Gastrocnemius medialis (tissue), 4 donors: ENCODE measurements around the gene ATP9A. TPM values are rescaled to one million over a fixed set of nuclear protein-coding genes. Genes with fewer than 3 reads are reported as not detected.

Source experiments
- ATAC-seq, 2 donors: fragments of 150-250 bp; one replicate each; pipeline ENCODE4 v1.9.1; 2016
- DNase-seq, 2 donors: peaks; one replicate each; pipeline ENCODE4 v3.0.0-alpha.2; 2019
- H3K27ac ChIP-seq, 4 donors: fragments of 200-600 bp; sonication (generic); 1 replicate in 1 of 4; 2 replicates in 3 of 4; pipeline ENCODE4 v1.5.1; 2016 to 2018; ENCODE audit warnings: mild to moderate bottlenecking in 2 of 4, moderate library complexity in 1 of 4
- H3K27me3 ChIP-seq, 3 donors: fragments of 200-600 bp; sonication (generic) in 2 of 3; 1 replicate in 1 of 3; 2 replicates in 2 of 3; pipeline versions ENCODE4 v1.5.1 to v1.6.0; 2016 to 2019; ENCODE audit warnings: mild to moderate bottlenecking in 1 of 3, moderate library complexity in 1 of 3
- H3K36me3 ChIP-seq, 2 donors: fragments of 200-600 bp; sonication (generic) in 1 of 2; one replicate each; pipeline ENCODE4 v1.5.1; 2017 to 2018
- H3K4me1 ChIP-seq, 2 donors: fragments of 200-600 bp; sonication (generic) in 1 of 2; one replicate each; pipeline ENCODE4 v1.5.1; 2016 to 2017; ENCODE audit warnings: mild to moderate bottlenecking in 2 of 2
- H3K4me3 ChIP-seq, 4 donors: fragments of 200-600 bp; sonication (generic) in 3 of 4; 1 replicate in 1 of 4; 2 replicates in 3 of 4; pipeline ENCODE4 v1.5.1; 2016 to 2019; ENCODE audit warnings: mild to moderate bottlenecking in 2 of 4
- H3K9me3 ChIP-seq, 3 donors: fragments of 200-600 bp; sonication (generic) in 2 of 3; 1 replicate in 1 of 3; 2 replicates in 2 of 3; pipeline ENCODE4 v1.5.1; 2016 to 2019
- POLR2A ChIP-seq, 2 donors: fragments of 450-650 bp; IDR thresholded peaks; one replicate each; pipeline ENCODE4 v1.6.1; 2017; ENCODE audit warnings: antibody characterized with exemption in 2 of 2, mild to moderate bottlenecking in 2 of 2, moderate library complexity in 2 of 2
- in situ Hi-C, 4 donors: fragments of 200-750 bp; cut with MboI; loops; one replicate each; pipeline versions ENCODE4 v1.15.0 to v1.8.0; 2017; ENCODE audit warnings: low sequenced_read_pairs in 4 of 4
- intact Hi-C: fragments of 100-400 bp; cut with DNase I; formaldehyde crosslinking; loops from one replicate; pipeline ENCODE4 v1.15.1; 2023; ENCODE audit warnings: low total_unique reads
- total RNA-seq, 4 donors: library from RNA; depleted of rRNA; stranded (reverse); fragments of >200 nt; gene quantifications; one replicate each; pipeline versions ENCODE4 v1.1.0 to v1.2.3, GENCODE V29; 2016
- TF ChIP-seq, protein P1 (sequence below), 5 experiments: fragments of 450-650 bp in 3 of 5; fragments of 200-600 bp in 2 of 5; sonication (generic) in 2 of 5; IDR thresholded peaks in 4 of 5; conservative IDR thresholded peaks in 1 of 5; 1 replicate in 4 of 5; 2 replicates in 1 of 5; pipeline ENCODE4 v1.5.1; 2016 to 2019; ENCODE audit warnings: antibody characterized with exemption in 5 of 5, mild to moderate bottlenecking in 3 of 5, moderate library complexity in 3 of 5

ATP9A gene
- total RNA-seq, 4 donors from 2014 or later: 11.8 to 34.8 (median 20.8) TPM

DNA sequence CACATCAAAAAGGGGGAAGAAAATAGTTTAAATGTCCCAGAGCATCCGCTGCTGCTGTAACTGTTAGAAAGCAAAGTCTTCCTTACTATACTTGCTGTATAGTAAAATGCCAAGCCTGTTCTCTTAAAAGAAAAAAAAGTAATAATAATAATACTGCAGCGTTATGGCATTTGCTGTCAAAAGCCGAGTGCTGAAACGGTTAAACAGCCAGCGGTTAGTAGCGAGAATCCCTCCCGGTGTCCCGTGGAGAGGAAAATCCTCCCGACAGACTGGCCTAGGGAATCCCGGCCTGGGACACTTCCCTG, 206.2 kb downstream of the ATP9A start:
- DNase-seq (no peak), ATAC-seq (no peak)
- intact Hi-C loops: loop anchor here (2.0 kb wide), 1 partner anchor 19 kb away; the partner anchor contains the start of gene NFATC2
- Histone ChIP-seq H3K27me3 (no peaks in the 10 kb centered on the region), H3K36me3 (no peaks in the 10 kb centered on the region), H3K4me3 (peak overlapping the region; percentile 57 to 72 (median 64)), H3K9me3 (no peaks in the 10 kb centered on the region), H3K27ac (peak overlapping the region; percentile 45 to 83 (median 72)), H3K4me1 (peaks cover 35 to 37% of the 10 kb centered on the region in 2 donors)
- in situ Hi-C loops: loop anchor here in 1 of 4 donors (10.0 kb wide), 1 partner anchor 107 kb away; no protein-coding TSS in a partner anchor
- no peak for TF ChIP-seq POLR2A (IDR thresholded peaks at IDR 0.05)
- TF ChIP-seq, protein P1, sequence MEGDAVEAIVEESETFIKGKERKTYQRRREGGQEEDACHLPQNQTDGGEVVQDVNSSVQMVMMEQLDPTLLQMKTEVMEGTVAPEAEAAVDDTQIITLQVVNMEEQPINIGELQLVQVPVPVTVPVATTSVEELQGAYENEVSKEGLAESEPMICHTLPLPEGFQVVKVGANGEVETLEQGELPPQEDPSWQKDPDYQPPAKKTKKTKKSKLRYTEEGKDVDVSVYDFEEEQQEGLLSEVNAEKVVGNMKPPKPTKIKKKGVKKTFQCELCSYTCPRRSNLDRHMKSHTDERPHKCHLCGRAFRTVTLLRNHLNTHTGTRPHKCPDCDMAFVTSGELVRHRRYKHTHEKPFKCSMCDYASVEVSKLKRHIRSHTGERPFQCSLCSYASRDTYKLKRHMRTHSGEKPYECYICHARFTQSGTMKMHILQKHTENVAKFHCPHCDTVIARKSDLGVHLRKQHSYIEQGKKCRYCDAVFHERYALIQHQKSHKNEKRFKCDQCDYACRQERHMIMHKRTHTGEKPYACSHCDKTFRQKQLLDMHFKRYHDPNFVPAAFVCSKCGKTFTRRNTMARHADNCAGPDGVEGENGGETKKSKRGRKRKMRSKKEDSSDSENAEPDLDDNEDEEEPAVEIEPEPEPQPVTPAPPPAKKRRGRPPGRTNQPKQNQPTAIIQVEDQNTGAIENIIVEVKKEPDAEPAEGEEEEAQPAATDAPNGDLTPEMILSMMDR (IDR thresholded peaks at IDR 0.05 in 4 of 5, conservative IDR thresholded peaks at IDR 0.05 in 1 of 5): no peak

DNA sequence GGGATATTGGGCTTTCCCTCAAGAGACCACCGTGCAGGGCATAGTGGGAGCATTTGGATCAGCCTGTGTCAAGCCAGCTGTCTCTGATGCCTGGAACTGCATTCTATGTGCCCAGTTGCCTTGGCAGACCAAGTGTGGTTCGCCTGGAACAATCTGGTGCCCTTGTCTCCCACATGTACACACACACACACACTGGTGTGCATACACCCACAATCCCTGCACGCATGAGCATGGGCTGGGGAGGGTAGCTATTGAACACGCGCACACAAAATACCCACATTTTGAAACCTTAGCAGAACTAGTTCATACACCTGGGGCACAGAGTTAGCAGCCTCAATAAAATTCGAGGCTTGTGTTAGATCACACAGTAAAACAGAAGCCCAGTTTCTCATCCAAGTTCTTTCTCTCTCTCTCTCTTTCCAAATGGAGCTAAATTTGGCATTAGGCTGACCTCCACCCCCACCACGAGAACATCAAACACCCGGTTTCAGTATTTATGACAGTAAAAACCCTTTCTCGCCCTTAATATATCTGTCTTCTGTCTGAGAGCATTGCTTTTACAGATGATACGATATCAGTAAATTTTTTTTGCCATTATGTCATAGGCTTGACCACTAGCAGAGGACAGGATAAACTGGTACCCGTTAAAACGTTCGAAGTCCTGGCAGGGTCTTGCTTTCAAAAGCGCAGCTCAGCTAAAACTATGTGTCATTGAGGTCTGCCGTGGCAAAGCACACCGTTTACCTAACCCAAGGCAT, 207.5 kb downstream of the ATP9A start:
- H3K9me3 ChIP-seq: no peaks in the 10 kb centered on the region
- no peaks in the 10 kb centered on the region for H3K36me3 ChIP-seq
- TF ChIP-seq, protein P1 (IDR thresholded peaks at IDR 0.05 in 4 of 5, conservative IDR thresholded peaks at IDR 0.05 in 1 of 5): no peak
- TF ChIP-seq POLR2A (IDR thresholded peaks at IDR 0.05): no peak
- H3K4me3 ChIP-seq: peak overlapping the region; percentile 32 to 72 (median 62)
- intact Hi-C loops (no loop called here), in situ Hi-C loops (loop anchor here in 1 of 4 donors (10.0 kb wide), 1 partner anchor 106 kb away; no protein-coding TSS in a partner anchor)
- no peaks in the 10 kb centered on the region for H3K27me3 ChIP-seq
- DNase-seq (no peak), ATAC-seq (no peak)
- no peak overlapping the region for H3K27ac ChIP-seq
- peaks cover 31 to 36% of the 10 kb centered on the region in 2 donors for H3K4me1 ChIP-seq

DNA sequence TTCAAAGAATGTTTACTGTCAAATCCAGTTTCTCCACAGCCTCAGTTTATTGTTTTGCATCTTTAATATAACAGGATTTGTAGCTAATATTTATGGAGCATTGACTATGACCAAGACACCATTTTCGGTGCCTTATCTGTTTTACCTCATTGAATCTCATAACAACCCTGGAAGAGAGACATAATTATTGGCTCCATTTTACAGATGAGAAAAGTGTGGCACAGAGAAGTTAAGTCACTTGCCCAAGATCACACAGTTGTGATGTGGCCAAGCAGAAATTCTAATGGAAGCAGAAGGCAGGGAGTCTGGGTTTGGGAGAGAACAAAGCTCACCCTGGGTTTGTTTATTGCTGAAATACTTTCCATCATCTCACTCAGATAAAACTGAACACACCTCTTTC, 208.1 kb downstream of the ATP9A start:
- peaks cover 29 to 31% of the 10 kb centered on the region in 2 donors for H3K4me1 ChIP-seq
- H3K27me3 ChIP-seq: no peaks in the 10 kb centered on the region
- intact Hi-C loops: no loop called here

DNA sequence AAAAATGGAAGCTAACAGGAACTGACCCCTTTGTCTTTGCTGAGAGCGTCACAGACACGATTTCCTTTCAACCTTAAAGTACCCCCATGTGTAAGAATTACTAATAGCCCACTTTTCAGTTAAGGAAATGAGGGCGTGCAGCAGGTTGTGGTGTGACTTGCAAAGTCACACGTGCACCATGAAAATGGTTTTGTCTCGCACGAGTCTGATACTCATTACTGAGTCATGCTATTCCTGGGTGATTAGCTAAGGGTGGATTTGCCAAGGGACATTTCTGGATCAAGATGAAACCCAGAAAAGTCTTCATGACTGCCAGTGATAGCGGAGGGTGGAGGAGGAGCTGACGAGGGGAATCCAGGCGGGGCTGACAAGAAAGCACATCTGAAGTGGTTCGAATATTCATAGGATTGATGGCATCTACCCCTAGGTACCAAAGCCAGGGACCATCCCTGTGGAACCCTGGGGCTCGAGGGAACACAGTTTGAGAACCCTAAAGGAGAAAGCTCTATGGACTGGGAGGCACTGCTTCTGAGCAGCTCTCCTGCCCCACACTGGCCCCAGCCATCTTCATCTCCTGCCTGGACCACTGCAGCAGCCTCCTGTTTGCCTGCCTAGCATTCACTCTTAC, 213.5 kb downstream of the ATP9A start:
- in situ Hi-C loops: no loop called here
- peaks cover 9 to 11% of the 10 kb centered on the region in 2 donors for H3K4me1 ChIP-seq
- peak in 1 of 2 donors; percentile 97 for ATAC-seq
- TF ChIP-seq, protein P1 (IDR thresholded peaks at IDR 0.05 in 4 of 5, conservative IDR thresholded peaks at IDR 0.05 in 1 of 5): no peak
- no peak for TF ChIP-seq POLR2A (IDR thresholded peaks at IDR 0.05)
- no peaks in the 10 kb centered on the region for H3K36me3 ChIP-seq
- no peaks in the 10 kb centered on the region for H3K27me3 ChIP-seq
- peak overlapping the region in 1 of 4 donors; percentile 50 for H3K27ac ChIP-seq
- intact Hi-C loops: no loop called here
- no peak overlapping the region for H3K4me3 ChIP-seq
- H3K9me3 ChIP-seq: no peaks in the 10 kb centered on the region
- DNase-seq: peak in 1 of 2 donors; percentile 15

More for the DNA sequence above, 208.1 kb downstream of the ATP9A start:
- Histone ChIP-seq H3K27ac (no peak overlapping the region), H3K4me3 (no peak overlapping the region), H3K36me3 (no peaks in the 10 kb centered on the region), H3K9me3 (no peaks in the 10 kb centered on the region)
- DNase-seq (no peak), ATAC-seq (no peak)
- TF ChIP-seq, protein P1 (IDR thresholded peaks at IDR 0.05 in 4 of 5, conservative IDR thresholded peaks at IDR 0.05 in 1 of 5): no peak
- TF ChIP-seq POLR2A (IDR thresholded peaks at IDR 0.05): no peak
- in situ Hi-C loops: loop anchor here in 1 of 4 donors (10.0 kb wide), 1 partner anchor 105 kb away; no protein-coding TSS in a partner anchor
